Measurements from ENCODE around the gene FAM83D. TPM values are rescaled to one million over a fixed set of nuclear protein-coding genes. Genes with fewer than 3 reads are reported as not detected.

Gene FAM83D
- total RNA-seq, 4 donors from 2014 or later = 3.9 to 15.8 (median 11.6) TPM

- no peak for DNase-seq (ENCODE audit: low spot score in 2 of 2)
- Histone ChIP-seq H3K36me3 (peaks cover 3% of the 10 kb centered on the region), H3K27ac (no peak overlapping the region), H3K9me3 (no peaks in the 10 kb centered on the region), H3K4me3 (no peak overlapping the region), H3K27me3 (no peaks in the 10 kb centered on the region), H3K4me1 (no peaks in the 10 kb centered on the region)
- TF ChIP-seq POLR2A (IDR thresholded peaks at IDR 0.05) = no peak
- TF ChIP-seq, protein P1, sequence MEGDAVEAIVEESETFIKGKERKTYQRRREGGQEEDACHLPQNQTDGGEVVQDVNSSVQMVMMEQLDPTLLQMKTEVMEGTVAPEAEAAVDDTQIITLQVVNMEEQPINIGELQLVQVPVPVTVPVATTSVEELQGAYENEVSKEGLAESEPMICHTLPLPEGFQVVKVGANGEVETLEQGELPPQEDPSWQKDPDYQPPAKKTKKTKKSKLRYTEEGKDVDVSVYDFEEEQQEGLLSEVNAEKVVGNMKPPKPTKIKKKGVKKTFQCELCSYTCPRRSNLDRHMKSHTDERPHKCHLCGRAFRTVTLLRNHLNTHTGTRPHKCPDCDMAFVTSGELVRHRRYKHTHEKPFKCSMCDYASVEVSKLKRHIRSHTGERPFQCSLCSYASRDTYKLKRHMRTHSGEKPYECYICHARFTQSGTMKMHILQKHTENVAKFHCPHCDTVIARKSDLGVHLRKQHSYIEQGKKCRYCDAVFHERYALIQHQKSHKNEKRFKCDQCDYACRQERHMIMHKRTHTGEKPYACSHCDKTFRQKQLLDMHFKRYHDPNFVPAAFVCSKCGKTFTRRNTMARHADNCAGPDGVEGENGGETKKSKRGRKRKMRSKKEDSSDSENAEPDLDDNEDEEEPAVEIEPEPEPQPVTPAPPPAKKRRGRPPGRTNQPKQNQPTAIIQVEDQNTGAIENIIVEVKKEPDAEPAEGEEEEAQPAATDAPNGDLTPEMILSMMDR (IDR thresholded peaks at IDR 0.05) = no peak
- WGBS = 66% methylated on average over 6 of the region's 7 CpGs
Measured at GRCh38 chr20:38947931-38948362, 21.7 kb downstream of the FAM83D start.

- H3K4me1 ChIP-seq = no peaks in the 10 kb centered on the region
- 20% methylated on average over 1 of the region's 2 CpGs for WGBS
- no peak for DNase-seq (ENCODE audit: low spot score in 2 of 2)
- H3K4me3 ChIP-seq = no peak overlapping the region
- H3K27ac ChIP-seq = no peak overlapping the region
- H3K27me3 ChIP-seq = no peaks in the 10 kb centered on the region
- H3K36me3 ChIP-seq = peaks cover 3% of the 10 kb centered on the region
- TF ChIP-seq POLR2A (IDR thresholded peaks at IDR 0.05) (no peak), POLR2AphosphoS5 (IDR thresholded peaks at IDR 0.05) (no peak), EP300 (IDR thresholded peaks at IDR 0.05) (no peak)
- TF ChIP-seq, protein P1 (IDR thresholded peaks at IDR 0.05) = no peak
- no peaks in the 10 kb centered on the region for H3K9me3 ChIP-seq
Measured at GRCh38 chr20:38950254-38950653, 24.0 kb downstream of the FAM83D start.

GRCh38 chr20:38951611-38952010 is 25.4 kb downstream of the FAM83D start:
- Histone ChIP-seq H3K27ac (no peak overlapping the region), H3K4me3 (no peak overlapping the region), H3K4me1 (no peaks in the 10 kb centered on the region), H3K9me3 (no peaks in the 10 kb centered on the region), H3K27me3 (no peaks in the 10 kb centered on the region), H3K36me3 (peaks cover 3% of the 10 kb centered on the region)
- TF ChIP-seq, protein P1 (IDR thresholded peaks at IDR 0.05) = no peak
- TF ChIP-seq EP300 (IDR thresholded peaks at IDR 0.05) (no peak), POLR2AphosphoS5 (IDR thresholded peaks at IDR 0.05) (no peak), POLR2A (IDR thresholded peaks at IDR 0.05) (no peak)
- DNase-seq (ENCODE audit: low spot score in 2 of 2) = no peak
- WGBS = 94% methylated on average over 8 of the region's 9 CpGs

- WGBS = 97% methylated on average over 6 of the region's 6 CpGs
- peaks cover 3% of the 10 kb centered on the region for H3K36me3 ChIP-seq
- no peak overlapping the region for H3K27ac ChIP-seq
- no peak for DNase-seq (ENCODE audit: low spot score in 2 of 2)
- TF ChIP-seq, protein P1 (IDR thresholded peaks at IDR 0.05) = no peak
- TF ChIP-seq POLR2A (IDR thresholded peaks at IDR 0.05) (no peak), EP300 (IDR thresholded peaks at IDR 0.05) (no peak), POLR2AphosphoS5 (IDR thresholded peaks at IDR 0.05) (no peak)
- no peaks in the 10 kb centered on the region for H3K9me3 ChIP-seq
- H3K27me3 ChIP-seq = no peaks in the 10 kb centered on the region
- no peaks in the 10 kb centered on the region for H3K4me1 ChIP-seq
- no peak overlapping the region for H3K4me3 ChIP-seq
Measured at GRCh38 chr20:38952153-38952552, 25.9 kb downstream of the FAM83D start.

DNA sequence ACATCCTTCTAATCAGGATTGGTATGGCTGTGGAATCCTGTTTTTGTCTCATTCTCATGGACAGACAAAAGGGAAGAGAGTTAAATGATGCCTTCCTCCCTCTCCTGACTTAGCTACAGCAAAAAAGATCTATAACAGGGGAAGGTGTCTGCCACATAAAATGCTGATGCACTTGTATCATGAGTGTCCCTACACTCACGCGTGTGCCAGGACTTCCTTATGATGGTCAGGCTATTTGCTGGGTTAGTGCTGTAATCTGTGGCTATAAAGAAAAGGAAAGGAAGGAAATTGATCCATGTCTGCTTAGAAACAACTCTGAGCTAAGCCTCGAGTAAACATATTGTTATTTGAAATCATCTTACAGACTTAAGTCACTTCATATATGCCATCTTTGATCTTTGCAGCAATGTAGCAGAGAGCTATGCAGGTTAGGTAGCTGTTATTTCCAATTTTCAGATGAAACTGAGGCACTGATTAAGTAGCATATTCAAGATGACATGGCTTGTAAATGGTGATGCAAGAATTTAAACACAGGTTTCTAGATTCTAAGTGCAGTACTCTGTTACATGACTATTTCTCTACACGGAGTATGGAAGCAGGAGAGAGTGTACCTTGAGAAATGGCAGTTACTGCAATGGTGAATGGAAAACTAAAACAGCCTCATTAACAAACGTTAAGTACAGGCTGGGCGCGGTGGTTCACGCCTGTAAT is 27.6 kb downstream of the FAM83D start:
- no peak overlapping the region for H3K27ac ChIP-seq
- peaks cover 3% of the 10 kb centered on the region for H3K36me3 ChIP-seq
- H3K27me3 ChIP-seq = no peaks in the 10 kb centered on the region
- H3K9me3 ChIP-seq = no peaks in the 10 kb centered on the region
- TF ChIP-seq, protein P1 (IDR thresholded peaks at IDR 0.05) = no peak
- TF ChIP-seq POLR2AphosphoS5 (IDR thresholded peaks at IDR 0.05) (no peak), EP300 (IDR thresholded peaks at IDR 0.05) (no peak), POLR2A (IDR thresholded peaks at IDR 0.05) (no peak)
- H3K4me1 ChIP-seq = no peaks in the 10 kb centered on the region
- DNase-seq (ENCODE audit: low spot score in 2 of 2) = no peak
- H3K4me3 ChIP-seq = no peak overlapping the region
- 87% methylated on average over 8 of the region's 8 CpGs for whole genome bisulfite sequencing
